CD14-positive monocyte (primary cell): ENCODE results near the gene LYPD6. TPM values are rescaled to one million over a fixed set of nuclear protein-coding genes. Genes with fewer than 3 reads are reported as not detected.

Experiments
- DNase-seq, 3 donors: peaks; one replicate each; pipeline ENCODE4 v3.0.0-alpha.2; 2011 to 2022
- H2AFZ ChIP-seq: 2 replicates; pipeline ENCODE4 v1.6.0; 2012; ENCODE audit warnings: mild to moderate bottlenecking, low read depth, low read length, inconsistent platforms; ENCODE audit not compliant: insufficient read depth, poor library complexity, severe bottlenecking
- H3K27ac ChIP-seq, 2 donors: 1 replicate in 1 of 2; 2 replicates in 1 of 2; pipeline ENCODE4 v1.5.1; 2012 to 2013; ENCODE audit warnings: low read length in 2 of 2, control low read depth in 1 of 2, inconsistent platforms in 1 of 2, low read depth in 1 of 2, mild to moderate bottlenecking in 1 of 2
- H3K27me3 ChIP-seq, 2 donors: one replicate each; pipeline versions ENCODE4 v1.6.0 to v1.6.1; 2011 to 2013; ENCODE audit warnings: low read length in 2 of 2; ENCODE audit not compliant: control insufficient read depth in 2 of 2, insufficient read depth in 2 of 2
- H3K36me3 ChIP-seq, 2 donors: replicated peaks in 1 of 2; 1 replicate in 1 of 2; 2 replicates in 1 of 2; pipeline versions ENCODE4 v1.5.1 to v1.6.1; 2012 to 2013; ENCODE audit warnings: low read length in 2 of 2, control low read depth in 1 of 2, inconsistent platforms in 1 of 2, mild to moderate bottlenecking in 1 of 2; ENCODE audit not compliant: insufficient read depth in 2 of 2, control insufficient read depth in 1 of 2
- H3K4me1 ChIP-seq, 2 donors: 1 replicate in 1 of 2; 2 replicates in 1 of 2; pipeline versions ENCODE4 v1.5.1 to v1.6.1; 2012 to 2013; ENCODE audit warnings: low read length in 2 of 2, control low read depth in 1 of 2, inconsistent platforms in 1 of 2, mild to moderate bottlenecking in 1 of 2, moderate library complexity in 1 of 2; ENCODE audit not compliant: insufficient read depth in 2 of 2, control insufficient read depth in 1 of 2
- H3K4me2 ChIP-seq: replicated peaks from 2 replicates; pipeline ENCODE3; 2012; ENCODE audit warnings: low read length, moderate library complexity, mild to moderate bottlenecking; ENCODE audit not compliant: poor library complexity, severe bottlenecking; ENCODE audit errors: extremely low read depth
- H3K4me3 ChIP-seq, 3 experiments: fragments of 200-600 bp in 1 of 3; sonication (generic) in 1 of 3; replicated peaks in 1 of 3; 1 replicate in 2 of 3; 2 replicates in 1 of 3; pipeline ENCODE4 v1.5.1; 2011 to 2013; ENCODE audit warnings: low read length in 3 of 3, mild to moderate bottlenecking in 3 of 3, control low read depth in 2 of 3, low read depth in 2 of 3, inconsistent platforms in 1 of 3, moderate library complexity in 1 of 3
- H3K79me2 ChIP-seq: 2 replicates; pipeline ENCODE4 v1.6.0; 2012; ENCODE audit warnings: mild to moderate bottlenecking, control low read depth, inconsistent platforms, low read length, moderate library complexity; ENCODE audit not compliant: insufficient read depth
- H3K9ac ChIP-seq: 2 replicates; pipeline ENCODE4 v1.6.0; 2017; ENCODE audit warnings: low read length, mild to moderate bottlenecking; ENCODE audit not compliant: insufficient read depth, poor library complexity, severe bottlenecking
- H3K9me3 ChIP-seq, 2 donors: replicated peaks in 1 of 2; 1 replicate in 1 of 2; 2 replicates in 1 of 2; pipeline versions ENCODE4 v1.5.1 to v1.6.1; 2012 to 2013; ENCODE audit warnings: low read length in 2 of 2, control low read depth in 1 of 2; ENCODE audit not compliant: control insufficient read depth in 1 of 2, insufficient read depth in 1 of 2
- H4K20me1 ChIP-seq: 2 replicates; pipeline ENCODE4 v1.6.0; 2012; ENCODE audit warnings: mild to moderate bottlenecking, low read length, control low read depth, moderate library complexity; ENCODE audit not compliant: insufficient read depth
- H3K27ac Mint-ChIP-seq, 7 donors: one replicate each; pipeline ENCODE4 v1.8.0; 2020; ENCODE audit warnings: mild to moderate bottlenecking in 7 of 7, mixed read lengths in 7 of 7, moderate library complexity in 6 of 7, inconsistent platforms in 2 of 7
- H3K27me3 Mint-ChIP-seq, 3 donors: one replicate each; pipeline ENCODE4 v1.8.0; 2021 to 2022; ENCODE audit warnings: low read depth in 3 of 3, mild to moderate bottlenecking in 3 of 3, mixed read lengths in 3 of 3, moderate library complexity in 3 of 3, inconsistent platforms in 1 of 3
- H3K36me3 Mint-ChIP-seq, 2 donors: one replicate each; pipeline ENCODE4 v1.8.0; 2020; ENCODE audit warnings: mixed read lengths in 2 of 2, inconsistent platforms in 1 of 2, mild to moderate bottlenecking in 1 of 2
- H3K4me1 Mint-ChIP-seq: one replicate; pipeline ENCODE4 v1.8.0; 2020; ENCODE audit warnings: mild to moderate bottlenecking, mixed read lengths
- H3K4me3 Mint-ChIP-seq, 2 donors: one replicate each; pipeline ENCODE4 v1.8.0; 2020; ENCODE audit warnings: mild to moderate bottlenecking in 2 of 2, mixed read lengths in 2 of 2, moderate library complexity in 1 of 2
- H3K9me3 Mint-ChIP-seq, 7 donors: one replicate each; pipeline ENCODE4 v1.8.0; 2020 to 2022; ENCODE audit warnings: mixed read lengths in 7 of 7, mild to moderate bottlenecking in 6 of 7, moderate library complexity in 6 of 7, inconsistent platforms in 2 of 7
- CTCF ChIP-seq: fragments of 200-600 bp; IDR thresholded peaks from one replicate; pipeline ENCODE4 v1.8.0; 2022; ENCODE audit warnings: antibody characterized with exemption, mild to moderate bottlenecking
- WGBS: methylation state at CpG from one replicate; pipeline ENCODE4 v1.1.5; 2013; ENCODE audit warnings: missing lambda C conversion rate; ENCODE audit not compliant: insufficient coverage; 5-methylcytosine and 5-hydroxymethylcytosine counted together
- intact Hi-C, 2 donors: fragments of 100-400 bp; cut with micrococcal nuclease; formaldehyde crosslinking; loops; one replicate each; pipeline versions ENCODE4 v1.15.0 to v1.15.1; 2023
- polyA plus RNA-seq, 3 donors: library from polyadenylated mRNA; depleted of rRNA in 1 of 3; unstranded in 2 of 3; stranded (reverse) in 1 of 3; fragments of 300-500 nt in 2 of 3; fragments of >200 nt in 1 of 3; fragmentation: Illumina TruSeq in 2 of 3; gene quantifications; 1 replicate in 2 of 3; 2 replicates in 1 of 3; pipeline ENCODE4 v1.2.3, GENCODE V29; 2012 to 2021

The LYPD6 gene
- polyA plus RNA-seq, 3 donors: not detected

GRCh38 chr2:149513461-149513860, 183.1 kb downstream of the LYPD6 start:
- Histone ChIP-seq H3K9ac (no peak overlapping the region), H3K79me2 (no peaks in the 10 kb centered on the region), H4K20me1 (no peaks in the 10 kb centered on the region), H3K27me3 (no peaks in the 10 kb centered on the region), H2AFZ (no peak overlapping the region), H3K9me3 (peaks cover 3 to 4% of the 10 kb centered on the region in 2 donors), H3K27ac (no peak overlapping the region), H3K4me1 (no peaks in the 10 kb centered on the region), H3K4me2 (no peak overlapping the region), H3K36me3 (no peaks in the 10 kb centered on the region), H3K4me3 (no peak overlapping the region)
- intact Hi-C loops: no loop called here
- H3K27me3 Mint-ChIP-seq: peaks cover 0 to 1% (median 0%) of the 10 kb centered on the region in 3 donors
- no peak overlapping the region for H3K4me3 Mint-ChIP-seq
- H3K4me1 Mint-ChIP-seq: no peaks in the 10 kb centered on the region
- H3K9me3 Mint-ChIP-seq: peaks cover 3 to 9% (median 4%) of the 10 kb centered on the region in 7 donors
- DNase-seq: no peak
- TF ChIP-seq CTCF: no peak
- no peaks in the 10 kb centered on the region for H3K36me3 Mint-ChIP-seq
- WGBS: no CpG with 5 or more reads among the region's 1 CpG
- H3K27ac Mint-ChIP-seq: no peak overlapping the region
